Ishikawa (cell line): Measurements from ENCODE around the gene KRTAP10-4.

ENCODE experiments used
- CEBPB ChIP-seq: IDR thresholded peaks from 2 replicates; pipeline ENCODE4 v1.6.1; 2012
- CREB1 ChIP-seq: IDR thresholded peaks from 2 replicates; pipeline ENCODE4 v1.6.1; 2012; ENCODE audit warnings: low read depth
- EGR1 ChIP-seq: IDR thresholded peaks from 2 replicates; pipeline ENCODE4 v1.6.1; 2012
- EP300 ChIP-seq: IDR thresholded peaks from 2 replicates; pipeline ENCODE4 v1.6.1; 2012; ENCODE audit warnings: borderline replicate concordance
- FOXM1 ChIP-seq: IDR thresholded peaks from 2 replicates; pipeline ENCODE4 v1.6.1; 2012; ENCODE audit warnings: low read depth, borderline replicate concordance
- NFIC ChIP-seq: IDR thresholded peaks from 2 replicates; pipeline ENCODE4 v1.6.1; 2012
- RAD21 ChIP-seq: IDR thresholded peaks from 2 replicates; pipeline ENCODE4 v1.6.1; 2012; ENCODE audit warnings: low read depth
- TAF1 ChIP-seq: IDR thresholded peaks from 2 replicates; pipeline ENCODE4 v1.6.1; 2012; ENCODE audit warnings: low read depth, mild to moderate bottlenecking
- TCF12 ChIP-seq: IDR thresholded peaks from 2 replicates; pipeline ENCODE4 v1.6.1; 2012; ENCODE audit warnings: low read depth
- TEAD4 ChIP-seq: IDR thresholded peaks from 2 replicates; pipeline ENCODE4 v1.6.1; 2012
- YY1 ChIP-seq: IDR thresholded peaks from 2 replicates; pipeline ENCODE4 v1.6.1; 2012; ENCODE audit warnings: low read depth
- ZBTB7A ChIP-seq: IDR thresholded peaks from 2 replicates; pipeline ENCODE4 v1.6.1; 2012; ENCODE audit warnings: low read depth
- TF ChIP-seq, protein P1 (sequence below): IDR thresholded peaks from 2 replicates; pipeline ENCODE4 v1.6.1; 2012
- TF ChIP-seq, protein P2 (sequence below): IDR thresholded peaks from 2 replicates; pipeline ENCODE4 v1.6.1; 2012
- TF ChIP-seq, protein P3 (sequence below): IDR thresholded peaks from 2 replicates; pipeline ENCODE4 v1.6.1; 2012; ENCODE audit warnings: low read depth, mild to moderate bottlenecking

Gene KRTAP10-4

DNA sequence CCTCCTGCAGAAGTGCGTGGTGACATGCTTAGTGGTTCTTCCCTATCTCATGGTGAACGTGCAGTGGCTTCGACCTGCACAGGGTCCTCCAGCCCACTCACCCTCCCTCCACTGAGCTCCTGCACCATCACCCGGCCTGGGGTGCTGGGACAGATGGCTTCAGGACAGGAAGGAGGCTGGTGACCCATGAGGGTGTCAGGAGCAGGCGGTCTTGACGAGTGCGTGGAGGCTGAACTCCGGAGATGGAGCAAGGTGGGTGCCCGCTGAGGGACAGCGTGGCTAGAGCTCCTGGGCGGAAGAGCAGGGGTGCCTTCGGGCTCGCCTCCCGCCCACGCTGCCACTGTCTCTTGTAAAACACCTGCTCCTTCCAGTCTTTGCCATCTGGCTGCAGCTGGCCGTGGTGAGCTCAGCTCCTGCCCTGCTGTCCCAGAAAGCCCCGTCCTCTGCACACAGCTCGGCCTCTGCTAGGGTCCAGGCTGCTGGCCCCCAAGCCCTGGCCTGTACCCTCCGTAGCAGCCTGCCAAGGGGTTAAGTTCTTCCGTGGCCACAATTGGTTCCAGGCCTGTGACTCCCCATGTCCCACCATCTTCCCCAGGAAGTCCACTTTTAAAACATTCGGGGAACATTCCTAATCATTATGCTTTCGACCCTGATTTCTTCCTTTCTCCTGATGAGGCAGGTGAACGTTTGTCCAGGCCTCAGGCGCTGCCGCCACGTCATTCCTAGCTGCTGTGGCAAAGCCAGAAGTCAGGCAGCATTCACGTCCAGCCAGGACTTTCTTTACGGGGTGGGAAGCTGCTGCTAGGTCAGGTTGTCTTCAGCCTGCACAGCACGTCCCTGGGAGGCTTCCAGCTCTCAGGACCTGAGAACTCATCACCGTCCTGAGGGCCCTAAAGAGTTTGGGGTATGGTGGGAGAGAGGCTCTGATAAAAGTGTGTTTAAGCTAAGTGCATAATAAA, 41.6 kb upstream of the KRTAP10-4 start:
- TF ChIP-seq EP300 (no peak), FOXM1 (no peak), TCF12 (no peak), RAD21 (no peak), YY1 (no peak), TEAD4 (no peak), NFIC (no peak), CREB1 (no peak), TAF1 (no peak), ZBTB7A (no peak), CEBPB (no peak), EGR1 (no peak)
- TF ChIP-seq, protein P1, sequence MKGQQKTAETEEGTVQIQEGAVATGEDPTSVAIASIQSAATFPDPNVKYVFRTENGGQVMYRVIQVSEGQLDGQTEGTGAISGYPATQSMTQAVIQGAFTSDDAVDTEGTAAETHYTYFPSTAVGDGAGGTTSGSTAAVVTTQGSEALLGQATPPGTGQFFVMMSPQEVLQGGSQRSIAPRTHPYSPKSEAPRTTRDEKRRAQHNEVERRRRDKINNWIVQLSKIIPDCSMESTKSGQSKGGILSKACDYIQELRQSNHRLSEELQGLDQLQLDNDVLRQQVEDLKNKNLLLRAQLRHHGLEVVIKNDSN = no peak
- TF ChIP-seq, protein P2, sequence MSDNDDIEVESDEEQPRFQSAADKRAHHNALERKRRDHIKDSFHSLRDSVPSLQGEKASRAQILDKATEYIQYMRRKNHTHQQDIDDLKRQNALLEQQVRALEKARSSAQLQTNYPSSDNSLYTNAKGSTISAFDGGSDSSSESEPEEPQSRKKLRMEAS = no peak
- TF ChIP-seq, protein P3, sequence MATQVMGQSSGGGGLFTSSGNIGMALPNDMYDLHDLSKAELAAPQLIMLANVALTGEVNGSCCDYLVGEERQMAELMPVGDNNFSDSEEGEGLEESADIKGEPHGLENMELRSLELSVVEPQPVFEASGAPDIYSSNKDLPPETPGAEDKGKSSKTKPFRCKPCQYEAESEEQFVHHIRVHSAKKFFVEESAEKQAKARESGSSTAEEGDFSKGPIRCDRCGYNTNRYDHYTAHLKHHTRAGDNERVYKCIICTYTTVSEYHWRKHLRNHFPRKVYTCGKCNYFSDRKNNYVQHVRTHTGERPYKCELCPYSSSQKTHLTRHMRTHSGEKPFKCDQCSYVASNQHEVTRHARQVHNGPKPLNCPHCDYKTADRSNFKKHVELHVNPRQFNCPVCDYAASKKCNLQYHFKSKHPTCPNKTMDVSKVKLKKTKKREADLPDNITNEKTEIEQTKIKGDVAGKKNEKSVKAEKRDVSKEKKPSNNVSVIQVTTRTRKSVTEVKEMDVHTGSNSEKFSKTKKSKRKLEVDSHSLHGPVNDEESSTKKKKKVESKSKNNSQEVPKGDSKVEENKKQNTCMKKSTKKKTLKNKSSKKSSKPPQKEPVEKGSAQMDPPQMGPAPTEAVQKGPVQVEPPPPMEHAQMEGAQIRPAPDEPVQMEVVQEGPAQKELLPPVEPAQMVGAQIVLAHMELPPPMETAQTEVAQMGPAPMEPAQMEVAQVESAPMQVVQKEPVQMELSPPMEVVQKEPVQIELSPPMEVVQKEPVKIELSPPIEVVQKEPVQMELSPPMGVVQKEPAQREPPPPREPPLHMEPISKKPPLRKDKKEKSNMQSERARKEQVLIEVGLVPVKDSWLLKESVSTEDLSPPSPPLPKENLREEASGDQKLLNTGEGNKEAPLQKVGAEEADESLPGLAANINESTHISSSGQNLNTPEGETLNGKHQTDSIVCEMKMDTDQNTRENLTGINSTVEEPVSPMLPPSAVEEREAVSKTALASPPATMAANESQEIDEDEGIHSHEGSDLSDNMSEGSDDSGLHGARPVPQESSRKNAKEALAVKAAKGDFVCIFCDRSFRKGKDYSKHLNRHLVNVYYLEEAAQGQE = no peak

DNA sequence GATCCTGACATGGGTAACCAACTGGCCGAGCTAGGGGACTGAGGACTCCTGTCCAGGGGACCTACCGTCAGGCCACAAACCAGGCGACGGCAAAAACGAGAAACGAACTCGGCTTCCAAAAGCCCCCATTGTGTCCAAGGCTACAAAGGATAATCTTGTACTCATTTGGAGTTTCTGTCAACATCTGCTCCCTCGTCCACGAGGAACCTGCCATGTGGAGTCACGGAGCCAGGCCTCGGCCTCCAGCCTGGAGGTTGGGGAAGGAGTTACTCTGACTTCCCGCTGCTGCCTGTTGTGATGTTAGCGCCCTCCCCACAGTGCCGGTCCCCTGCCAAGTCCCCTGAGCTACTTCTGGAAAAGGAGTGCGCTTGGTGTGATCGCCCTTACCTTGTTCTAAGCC, 40.8 kb upstream of the KRTAP10-4 start:
- TF ChIP-seq YY1 = no peak
- TF ChIP-seq, protein P1 = no peak
- no peak for TF ChIP-seq CEBPB
- no peak for TF ChIP-seq EP300
- TF ChIP-seq EGR1 = no peak
- no peak for TF ChIP-seq ZBTB7A
- TF ChIP-seq TEAD4 = no peak

DNA sequence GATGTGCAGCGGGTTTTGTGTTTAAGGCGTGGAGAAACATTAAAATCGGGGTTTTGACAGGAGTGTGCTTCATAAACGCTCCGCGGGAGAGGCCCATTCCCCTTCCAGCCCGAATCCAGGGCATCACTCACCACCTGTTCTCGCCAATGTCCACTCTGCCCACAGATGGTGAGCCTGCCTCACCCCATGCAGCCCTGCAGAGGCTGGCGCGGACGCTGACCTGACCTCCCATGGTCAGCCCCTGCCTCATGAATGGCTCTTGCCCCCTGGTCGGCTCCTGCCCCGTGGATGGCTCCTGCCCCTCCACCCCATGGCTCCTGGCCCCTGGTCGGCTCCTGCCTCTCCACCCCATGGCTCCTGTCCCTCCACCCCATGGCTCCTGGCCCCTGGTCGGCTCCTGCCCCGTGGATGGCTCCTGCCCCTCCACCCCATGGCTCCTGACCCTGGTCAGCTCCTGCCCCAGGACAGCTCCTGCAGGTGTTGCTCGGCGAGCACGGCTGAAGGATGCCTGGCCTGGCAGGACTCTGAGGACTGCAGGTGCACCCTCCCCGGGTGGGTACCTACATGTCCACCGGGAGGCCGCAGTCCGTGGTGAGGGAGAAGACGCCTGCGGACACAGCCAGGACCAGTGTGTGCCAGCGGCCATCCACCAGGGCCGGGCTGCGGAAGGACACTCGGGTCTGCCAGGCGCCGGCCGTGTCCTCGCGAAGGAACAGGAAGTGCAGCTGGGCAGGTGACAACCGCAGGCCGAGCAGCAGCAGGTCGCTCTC, 40.2 kb upstream of the KRTAP10-4 start:
- TF ChIP-seq CREB1 = no peak
- TF ChIP-seq EGR1 = no peak
- TF ChIP-seq ZBTB7A = no peak
- no peak for TF ChIP-seq TAF1

DNA sequence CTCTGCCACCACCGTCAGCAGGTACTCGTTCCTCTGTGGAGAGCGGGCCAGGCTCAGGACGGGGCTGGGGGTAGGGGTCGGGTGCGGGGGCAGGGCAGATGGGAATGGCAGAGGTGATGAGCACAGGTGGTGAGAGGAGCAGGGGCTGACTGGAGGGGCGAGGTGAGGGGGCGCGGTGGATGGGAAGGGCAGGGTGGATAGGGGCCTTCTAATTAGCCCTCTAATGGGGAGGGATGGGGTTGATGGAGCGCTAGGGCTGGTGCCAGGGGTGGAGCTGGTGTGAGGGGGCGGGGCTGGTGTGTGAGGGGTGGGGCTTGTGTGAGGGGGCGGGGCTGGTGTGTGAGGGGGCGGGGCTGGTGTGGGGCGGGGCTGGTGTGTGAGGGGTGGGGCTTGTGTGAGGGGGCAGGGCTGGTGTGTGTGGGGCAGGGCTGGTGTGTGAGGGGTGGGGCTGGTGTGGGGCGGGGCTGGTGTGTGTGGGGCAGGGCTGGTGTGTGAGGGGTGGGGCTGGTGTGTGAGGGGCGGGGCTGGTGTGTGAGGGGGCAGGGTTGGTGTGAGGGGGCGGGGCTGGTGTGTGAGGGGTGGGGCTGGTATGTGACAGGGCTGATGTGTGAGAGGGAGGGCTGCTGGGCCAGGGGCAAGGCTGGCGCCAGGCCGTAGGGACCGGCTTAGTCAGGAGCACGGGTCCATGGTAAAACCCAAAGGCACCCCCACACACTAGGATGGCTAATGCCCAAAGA, 39.5 kb upstream of the KRTAP10-4 start:
- no peak for TF ChIP-seq YY1
- no peak for TF ChIP-seq FOXM1
- TF ChIP-seq, protein P1 = no peak

DNA sequence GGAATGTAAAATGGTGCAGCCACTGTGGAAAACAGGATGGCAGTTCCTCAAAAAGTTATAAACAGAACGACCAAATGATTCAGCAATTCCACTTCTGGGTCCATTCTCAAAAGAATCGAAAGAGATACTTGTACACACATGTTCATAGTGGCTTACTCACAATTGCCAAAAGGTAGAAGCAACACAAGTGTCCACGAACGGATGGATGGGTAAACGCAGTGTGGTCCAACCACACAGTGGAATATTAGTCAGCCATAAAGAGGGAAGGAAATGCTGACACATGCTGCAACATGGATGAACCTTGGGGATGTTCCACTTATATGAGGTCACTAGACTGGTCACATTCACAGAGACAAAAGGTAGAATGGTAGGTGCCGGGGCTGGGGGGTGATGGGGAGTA, 38.8 kb upstream of the KRTAP10-4 start:
- TF ChIP-seq NFIC (no peak), YY1 (no peak), EGR1 (no peak), TCF12 (no peak), ZBTB7A (no peak), CREB1 (no peak), EP300 (no peak), CEBPB (no peak), RAD21 (no peak), TAF1 (no peak), TEAD4 (no peak), FOXM1 (no peak)
- TF ChIP-seq, protein P2 = no peak
- TF ChIP-seq, protein P3 = no peak
- TF ChIP-seq, protein P1 = no peak
